A549 (cell line): Measurements from ENCODE around the gene IFIH1. TPM values are rescaled to one million over a fixed set of nuclear protein-coding genes. Genes with fewer than 3 reads are reported as not detected.

Experiments used
- ATAC-seq, 2 experiments: fragments of 200-7000 bp in 1 of 2; fragments of >200 bp in 1 of 2; cut with Nextera tagmentation in 1 of 2; cut with Tn5 transposase in 1 of 2; 3 replicates each; pipeline versions ENCODE4 v1.8.0 to v1.9.1; 2018 to 2020; ENCODE audit warnings: mild to moderate bottlenecking in 1 of 2, moderate library complexity in 1 of 2
- CTCF ChIA-PET: fragments of 300-600 bp; sonication (Branson Sonifier 250); formaldehyde crosslinking; extraction: SDS; loops from one replicate; lab custom pipeline; 2021; ENCODE audit warnings: antibody characterized with exemption, inconsistent platforms; lab: Yijun Ruan, JAX
- POLR2A ChIA-PET: fragments of 350-600 bp; formaldehyde crosslinking; extraction: SDS; loops from one replicate; lab custom pipeline; 2021; ENCODE audit warnings: antibody characterized with exemption, inconsistent platforms; lab: Yijun Ruan, JAX
- DNase-seq, 2 experiments: peaks; one replicate each; pipeline versions ENCODE4 v3.0.0 to v3.0.0-alpha.2; 2011 to 2016; ENCODE audit warnings: low read depth in 1 of 2, low spot score in 1 of 2
- FAIRE-seq: peaks from 2 replicates; lab custom pipeline; 2011; peaks lifted over from hg19 to GRCh38; lab: Jason Lieb, UNC
- H3K27ac ChIP-seq, 2 experiments: fragments of >200 bp; sonication (Bioruptor Twin); formaldehyde crosslinking; 3 replicates each; pipeline ENCODE4 v1.5.1; 2016 to 2017
- H3K4me1 ChIP-seq: fragments of >200 bp; sonication (Bioruptor Twin); formaldehyde crosslinking; 3 replicates; pipeline ENCODE4 v1.6.1; 2016
- H3K4me2 ChIP-seq: fragments of >200 bp; sonication (Bioruptor Twin); formaldehyde crosslinking; 3 replicates; pipeline ENCODE4 v1.6.1; 2016
- H3K4me3 ChIP-seq: fragments of >200 bp; sonication (Bioruptor Twin); formaldehyde crosslinking; 3 replicates; pipeline ENCODE4 v1.5.1; 2016
- H3K9me3 ChIP-seq: fragments of >200 bp; sonication (Bioruptor Twin); formaldehyde crosslinking; 3 replicates; pipeline ENCODE4 v1.6.1; 2016
- CHD2 ChIP-seq: fragments of 150-350 bp; IDR thresholded peaks from 2 replicates; pipeline ENCODE4 v1.6.1; 2014; ENCODE audit warnings: low read length; ENCODE audit not compliant: partially characterized antibody
- CTCF ChIP-seq: fragments of >200 bp; sonication (Bioruptor Twin); formaldehyde crosslinking; IDR thresholded peaks from 3 replicates; pipeline ENCODE4 v1.5.1; 2016
- ELK1 ChIP-seq: fragments of 150-350 bp; IDR thresholded peaks from 2 replicates; pipeline ENCODE4 v1.6.1; 2014; ENCODE audit warnings: low read depth, mild to moderate bottlenecking, low read length
- EP300 ChIP-seq, 2 experiments: fragments of >200 bp; sonication (Bioruptor Twin); formaldehyde crosslinking; IDR thresholded peaks; 2 replicates in 1 of 2; 3 replicates in 1 of 2; pipeline ENCODE4 v1.6.1; 2016 to 2017
- ESRRA ChIP-seq: fragments of 150-350 bp; IDR thresholded peaks from 2 replicates; pipeline ENCODE4 v1.6.1; 2014; ENCODE audit warnings: mild to moderate bottlenecking, low read length, borderline replicate concordance
- FOSL2 ChIP-seq, 2 experiments: fragments of 450-650 bp in 1 of 2; fragments of >200 bp in 1 of 2; sonication (Bioruptor Twin) in 1 of 2; formaldehyde crosslinking; IDR thresholded peaks; 2 replicates each; pipeline versions ENCODE4 v1.5.0 to v1.6.1; 2016 to 2020; ENCODE audit warnings: mild to moderate bottlenecking in 1 of 2, moderate library complexity in 1 of 2
- HDAC2 ChIP-seq: fragments of 200-600 bp; sonication (generic); IDR thresholded peaks from 2 replicates; pipeline ENCODE4 v1.6.1; 2016
- HOXA7 ChIP-seq: fragments of 250-450 bp; sonication (Bioruptor Pico); IDR thresholded peaks from 2 replicates; pipeline ENCODE4 v1.5.0; 2020; ENCODE audit warnings: mild to moderate bottlenecking, moderate library complexity
- HOXB13 ChIP-seq: fragments of 250-450 bp; sonication (Bioruptor Pico); IDR thresholded peaks from 2 replicates; pipeline ENCODE4 v1.5.0; 2020; ENCODE audit warnings: low read depth, mild to moderate bottlenecking, moderate library complexity
- JUN ChIP-seq, 2 experiments: fragments of >200 bp; sonication (Bioruptor Twin); formaldehyde crosslinking; IDR thresholded peaks; 2 replicates in 1 of 2; 3 replicates in 1 of 2; pipeline ENCODE4 v1.6.1; 2016 to 2017
- KDM1A ChIP-seq: fragments of 200-600 bp; sonication (generic); IDR thresholded peaks from 2 replicates; pipeline ENCODE4 v1.6.1; 2016; ENCODE audit warnings: low read depth, mild to moderate bottlenecking
- KDM5A ChIP-seq: fragments of 200-600 bp; sonication (generic); IDR thresholded peaks from 2 replicates; pipeline ENCODE4 v1.6.1; 2016; ENCODE audit warnings: antibody characterized with exemption, mild to moderate bottlenecking
- MAX ChIP-seq: IDR thresholded peaks from 2 replicates; pipeline ENCODE4 v1.6.1; 2012
- TP53 ChIP-seq: fragments of 250-450 bp; sonication (Bioruptor Pico); IDR thresholded peaks from 2 replicates; pipeline ENCODE4 v1.5.0; 2021; ENCODE audit warnings: mild to moderate bottlenecking, moderate library complexity
- ZFP36 ChIP-seq: fragments of 450-650 bp; IDR thresholded peaks from 2 replicates; pipeline ENCODE4 v1.6.1; 2014; ENCODE audit warnings: borderline replicate concordance; ENCODE audit not compliant: partially characterized antibody
- ZNF302 ChIP-seq: fragments of 250-450 bp; sonication (Bioruptor Pico); IDR thresholded peaks from 2 replicates; pipeline ENCODE4 v1.9.0; 2021; ENCODE audit warnings: inconsistent platforms, mild to moderate bottlenecking, moderate library complexity
- ZSCAN20 ChIP-seq: fragments of 250-450 bp; sonication (Bioruptor Pico); IDR thresholded peaks from 2 replicates; pipeline ENCODE4 v1.8.0; 2022; ENCODE audit warnings: mild to moderate bottlenecking, moderate library complexity
- WGBS: methylation state at CpG from one replicate; pipeline ENCODE4 v1.1.6; 2017; ENCODE audit errors: missing lambda C conversion rate; 5-methylcytosine and 5-hydroxymethylcytosine counted together
- polyA minus RNA-seq: library from RNA; depleted of rRNA, polyadenylated mRNA; stranded (reverse); fragments of >200 nt; gene quantifications from 2 replicates; pipeline ENCODE4 v1.2.3, GENCODE V29; 2011; rRNA and poly(A)+ RNA removed
- polyA plus RNA-seq, 4 experiments: library from polyadenylated mRNA; depleted of rRNA in 3 of 4; stranded (reverse); fragments of >200 nt; fragmentation: RNase III in 1 of 4; extraction: RNeasy Plus Mini Kit Qiagen cat#74134 plus additional on column Dnase treatment in 1 of 4; gene quantifications; 2 replicates in 3 of 4; 3 replicates in 1 of 4; pipeline ENCODE4 v1.2.3, GENCODE V29; 2011 to 2017
- TF ChIP-seq, protein P1 (sequence below): fragments of 450-650 bp; IDR thresholded peaks from 2 replicates; pipeline ENCODE4 v1.6.1; 2014; ENCODE audit warnings: antibody characterized with exemption
- TF ChIP-seq, protein P2 (sequence below): fragments of 200-600 bp; sonication (generic); IDR thresholded peaks from 2 replicates; pipeline ENCODE4 v1.6.1; 2016; ENCODE audit warnings: antibody characterized with exemption, mild to moderate bottlenecking, moderate library complexity

The IFIH1 gene
- polyA plus RNA-seq (2011; rRNA removed): 0.57 and 0.70 TPM in 2 replicates
- polyA plus RNA-seq (2012; cell fraction: cytosol; rRNA removed): 0.13 and 0.26 TPM in 2 replicates
- polyA plus RNA-seq (2012; cell fraction: nucleus; rRNA removed): 0.26 and 0.60 TPM in 2 replicates
- polyA plus RNA-seq (2017; fragmentation: RNase III; extraction: RNeasy Plus Mini Kit Qiagen cat#74134 plus additional on column Dnase treatment): 0.21 to 0.49 TPM (median 0.46 TPM) in 3 replicates
- polyA minus RNA-seq: 0.17 and 0.29 TPM in 2 replicates

DNA sequence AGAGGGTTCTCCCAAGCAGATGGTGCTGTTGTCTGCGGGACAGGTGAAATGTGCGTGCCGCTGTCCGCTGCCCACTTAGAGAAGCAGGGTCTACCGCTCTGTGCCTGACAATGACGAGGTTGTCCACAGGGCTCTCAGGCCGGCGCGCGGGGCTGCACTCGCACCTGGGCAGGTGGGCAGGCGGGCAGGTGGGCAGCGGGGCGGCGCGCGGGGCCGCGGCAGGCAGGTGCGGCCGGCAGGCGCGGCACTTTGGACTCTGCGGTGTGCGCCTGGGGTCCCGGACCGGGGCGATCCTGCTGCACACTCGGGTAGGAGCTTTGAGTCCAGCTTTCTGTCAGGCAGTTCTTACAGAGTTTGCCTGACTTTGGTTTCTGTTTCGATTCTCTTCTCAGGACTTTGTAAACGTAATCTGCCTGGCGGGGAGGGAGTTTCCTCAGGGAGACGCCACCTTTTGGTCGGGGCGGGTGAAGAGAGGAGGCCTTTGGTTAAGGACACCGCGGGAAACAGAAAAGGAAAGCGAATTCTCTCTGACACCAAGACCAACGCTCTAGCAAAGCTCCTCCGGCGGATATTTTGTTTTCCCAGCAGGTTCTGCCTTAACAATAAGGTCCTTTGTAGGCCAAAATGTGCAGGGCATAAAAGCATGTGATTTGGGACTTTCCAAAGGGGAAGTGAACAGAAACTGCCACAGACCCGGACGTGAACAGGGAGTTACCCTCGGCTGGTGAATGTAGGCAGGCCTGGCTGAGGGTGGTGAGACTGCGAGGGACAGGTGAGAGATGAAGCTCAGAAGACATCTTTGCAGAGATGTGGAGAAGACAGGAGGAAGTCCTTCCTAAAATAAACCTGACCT is at the start of gene IFIH1:
Gene IFIH1 (minus strand): TSS at position 357 of the 853 bp plus-strand sequence. CDS start 377 bp downstream, outside the sequence.
- peaks cover 5% of the 10 kb centered on the region; the same call in 1 of the 3 replicates for H3K4me1 ChIP-seq
- peak within 1 kb of the TSS; percentile 55 to 87 for H3K27ac ChIP-seq
- peak within 1 kb of the TSS; percentile 91 for H3K4me2 ChIP-seq
- ChIA-PET CTCF (interaction anchor here (0.6 to 2.3 kb wide), 7 partner anchors 10 to 445 kb away, joined by 3 to 7 read pairs (median 4); no protein-coding TSS in a partner anchor), POLR2A (no interaction called here)
- no peak for FAIRE-seq
- peak; percentile 94 to 97 for ATAC-seq
- TF ChIP-seq ELK1 (no peak), MAX (peak; percentile 35), CTCF (peak; percentile 29; the same call in 2 of the 3 replicates)
- DNase-seq: peak; percentile 70 to 78
- no peaks in the 10 kb centered on the region for H3K9me3 ChIP-seq
- peak within 1 kb of the TSS; percentile 74 for H3K4me3 ChIP-seq
- WGBS: 2% methylated on average over 22 of the region's 45 CpGs

DNA sequence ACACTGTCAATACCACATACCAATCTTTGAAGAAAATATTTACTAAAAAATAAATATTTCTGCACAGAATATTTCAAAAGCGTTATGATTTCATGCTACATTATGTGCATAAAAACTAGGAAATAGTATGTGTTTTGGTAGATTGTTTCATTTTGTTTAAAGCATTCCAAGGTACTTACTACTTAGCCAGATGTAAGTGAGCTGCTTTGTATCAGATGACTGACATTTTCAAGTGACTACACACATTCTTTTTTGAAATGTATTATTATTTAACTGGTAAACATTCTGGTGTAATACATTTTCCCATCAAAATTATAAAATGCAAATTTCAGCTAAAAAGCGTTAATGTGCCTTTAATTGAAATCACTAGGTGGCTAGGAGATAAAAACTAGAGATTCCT is 46.9 kb upstream of the IFIH1 start:
- DNase-seq (no peak), ATAC-seq (no peak), FAIRE-seq (no peak)
- Histone ChIP-seq H3K4me2 (no peak overlapping the region), H3K4me3 (no peak overlapping the region), H3K27ac (no peak overlapping the region), H3K4me1 (no peaks in the 10 kb centered on the region), H3K9me3 (no peaks in the 10 kb centered on the region)
- TF ChIP-seq JUN (IDR thresholded peaks at IDR 0.05) (no peak), ZSCAN20 (no peak), EP300 (IDR thresholded peaks at IDR 0.05) (no peak), HOXB13 (CRISPR knock-in tag) (no peak), ESRRA (no peak), KDM1A (no peak), TP53 (no peak), FOSL2 (IDR thresholded peaks at IDR 0.05) (no peak), FOSL2 (CRISPR knock-in tag; IDR thresholded peaks at IDR 0.05) (no peak), CTCF (no peak), HDAC2 (no peak), ZFP36 (no peak), CHD2 (no peak), HOXA7 (CRISPR knock-in tag) (no peak), KDM5A (no peak), ELK1 (no peak), ZNF302 (CRISPR knock-in tag) (no peak)
- TF ChIP-seq, protein P1, sequence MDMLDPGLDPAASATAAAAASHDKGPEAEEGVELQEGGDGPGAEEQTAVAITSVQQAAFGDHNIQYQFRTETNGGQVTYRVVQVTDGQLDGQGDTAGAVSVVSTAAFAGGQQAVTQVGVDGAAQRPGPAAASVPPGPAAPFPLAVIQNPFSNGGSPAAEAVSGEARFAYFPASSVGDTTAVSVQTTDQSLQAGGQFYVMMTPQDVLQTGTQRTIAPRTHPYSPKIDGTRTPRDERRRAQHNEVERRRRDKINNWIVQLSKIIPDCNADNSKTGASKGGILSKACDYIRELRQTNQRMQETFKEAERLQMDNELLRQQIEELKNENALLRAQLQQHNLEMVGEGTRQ: no peak
- TF ChIP-seq, protein P2, sequence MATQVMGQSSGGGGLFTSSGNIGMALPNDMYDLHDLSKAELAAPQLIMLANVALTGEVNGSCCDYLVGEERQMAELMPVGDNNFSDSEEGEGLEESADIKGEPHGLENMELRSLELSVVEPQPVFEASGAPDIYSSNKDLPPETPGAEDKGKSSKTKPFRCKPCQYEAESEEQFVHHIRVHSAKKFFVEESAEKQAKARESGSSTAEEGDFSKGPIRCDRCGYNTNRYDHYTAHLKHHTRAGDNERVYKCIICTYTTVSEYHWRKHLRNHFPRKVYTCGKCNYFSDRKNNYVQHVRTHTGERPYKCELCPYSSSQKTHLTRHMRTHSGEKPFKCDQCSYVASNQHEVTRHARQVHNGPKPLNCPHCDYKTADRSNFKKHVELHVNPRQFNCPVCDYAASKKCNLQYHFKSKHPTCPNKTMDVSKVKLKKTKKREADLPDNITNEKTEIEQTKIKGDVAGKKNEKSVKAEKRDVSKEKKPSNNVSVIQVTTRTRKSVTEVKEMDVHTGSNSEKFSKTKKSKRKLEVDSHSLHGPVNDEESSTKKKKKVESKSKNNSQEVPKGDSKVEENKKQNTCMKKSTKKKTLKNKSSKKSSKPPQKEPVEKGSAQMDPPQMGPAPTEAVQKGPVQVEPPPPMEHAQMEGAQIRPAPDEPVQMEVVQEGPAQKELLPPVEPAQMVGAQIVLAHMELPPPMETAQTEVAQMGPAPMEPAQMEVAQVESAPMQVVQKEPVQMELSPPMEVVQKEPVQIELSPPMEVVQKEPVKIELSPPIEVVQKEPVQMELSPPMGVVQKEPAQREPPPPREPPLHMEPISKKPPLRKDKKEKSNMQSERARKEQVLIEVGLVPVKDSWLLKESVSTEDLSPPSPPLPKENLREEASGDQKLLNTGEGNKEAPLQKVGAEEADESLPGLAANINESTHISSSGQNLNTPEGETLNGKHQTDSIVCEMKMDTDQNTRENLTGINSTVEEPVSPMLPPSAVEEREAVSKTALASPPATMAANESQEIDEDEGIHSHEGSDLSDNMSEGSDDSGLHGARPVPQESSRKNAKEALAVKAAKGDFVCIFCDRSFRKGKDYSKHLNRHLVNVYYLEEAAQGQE: no peak
- CTCF ChIA-PET: no interaction called here
- 68% methylated on average over 2 of the region's 2 CpGs for WGBS
- POLR2A ChIA-PET: no interaction called here
